Thoracic aorta (tissue), 2 donors: ENCODE results near the gene STING1. TPM values are rescaled to one million over a fixed set of nuclear protein-coding genes. Genes with fewer than 3 reads are reported as not detected.

Experiments used
- ATAC-seq: fragments of 150-250 bp; one replicate; pipeline ENCODE4 v1.8.0; 2017; ENCODE audit warnings: low read depth; ENCODE audit not compliant: insufficient number of reproducible peaks, low FRiP score
- DNase-seq: peaks from one replicate; pipeline ENCODE4 v3.0.0-alpha.2; 2020; ENCODE audit warnings: low spot score
- H3K27ac ChIP-seq, 2 donors: fragments of 200-600 bp; sonication (generic); 1 replicate in 1 of 2; 2 replicates in 1 of 2; pipeline ENCODE4 v1.5.1; 2016; ENCODE audit warnings: mild to moderate bottlenecking in 2 of 2, moderate library complexity in 2 of 2
- H3K27me3 ChIP-seq: fragments of 200-600 bp; sonication (generic); replicated peaks from 2 replicates; pipeline ENCODE4 v1.6.0; 2016; ENCODE audit warnings: mild to moderate bottlenecking; ENCODE audit not compliant: insufficient read depth
- H3K36me3 ChIP-seq: fragments of 200-600 bp; sonication (generic); one replicate; pipeline ENCODE4 v1.5.1; 2016
- H3K4me1 ChIP-seq, 2 donors: fragments of 200-600 bp; sonication (generic); 1 replicate in 1 of 2; 2 replicates in 1 of 2; pipeline versions ENCODE4 v1.5.1 to v1.6.0; 2016; ENCODE audit warnings: low read depth in 2 of 2, mild to moderate bottlenecking in 1 of 2; ENCODE audit not compliant: control insufficient read depth in 1 of 2
- H3K4me3 ChIP-seq: fragments of 200-600 bp; sonication (generic); 2 replicates; pipeline ENCODE4 v1.5.1; 2016; ENCODE audit warnings: mild to moderate bottlenecking
- H3K9me3 ChIP-seq: fragments of 200-600 bp; sonication (generic); 2 replicates; pipeline ENCODE4 v1.5.1; 2016
- CTCF ChIP-seq: fragments of 200-600 bp; sonication (generic); IDR thresholded peaks from one replicate; pipeline ENCODE4 v1.5.1; 2019; ENCODE audit warnings: antibody characterized with exemption
- total RNA-seq, 2 donors: library from RNA; depleted of rRNA; stranded (reverse); fragments of >200 nt; gene quantifications; one replicate each; pipeline versions ENCODE4 v1.1.0 to v1.2.3, GENCODE V29; 2016

Gene STING1
- total RNA-seq, 2 donors from 2014 or later, result 100 to 202 TPM

GRCh38 chr5:139460455-139460854 lies 22.1 kb downstream of the STING1 start:
- H3K27ac ChIP-seq, result no peak overlapping the region
- TF ChIP-seq CTCF, result no peak
- DNase-seq (no peak), ATAC-seq (no peak)
- H3K4me3 ChIP-seq, result no peak overlapping the region
- H3K9me3 ChIP-seq, result no peaks in the 10 kb centered on the region
- no peaks in the 10 kb centered on the region for H3K36me3 ChIP-seq
- H3K4me1 ChIP-seq, result peaks cover 0 to 5% of the 10 kb centered on the region in 2 donors
- no peaks in the 10 kb centered on the region for H3K27me3 ChIP-seq

GRCh38 chr5:139459451-139459934 lies 23.1 kb downstream of the STING1 start:
- Histone ChIP-seq H3K4me3 (no peak overlapping the region), H3K9me3 (no peaks in the 10 kb centered on the region), H3K36me3 (no peaks in the 10 kb centered on the region), H3K4me1 (peaks cover 0 to 5% of the 10 kb centered on the region in 2 donors), H3K27ac (no peak overlapping the region), H3K27me3 (no peaks in the 10 kb centered on the region)
- DNase-seq, result no peak
- ATAC-seq, result no peak
- no peak for TF ChIP-seq CTCF

- DNase-seq (no peak), ATAC-seq (no peak)
- no peaks in the 10 kb centered on the region for H3K36me3 ChIP-seq
- no peaks in the 10 kb centered on the region for H3K9me3 ChIP-seq
- no peak overlapping the region for H3K4me3 ChIP-seq
- no peaks in the 10 kb centered on the region for H3K27me3 ChIP-seq
- H3K27ac ChIP-seq, result peak overlapping the region in 1 of 2 donors; percentile 12
- no peak for TF ChIP-seq CTCF
- H3K4me1 ChIP-seq, result peaks cover 0 to 5% of the 10 kb centered on the region in 2 donors
Measured at GRCh38 chr5:139458580-139459407, 23.8 kb downstream of the STING1 start.

DNA sequence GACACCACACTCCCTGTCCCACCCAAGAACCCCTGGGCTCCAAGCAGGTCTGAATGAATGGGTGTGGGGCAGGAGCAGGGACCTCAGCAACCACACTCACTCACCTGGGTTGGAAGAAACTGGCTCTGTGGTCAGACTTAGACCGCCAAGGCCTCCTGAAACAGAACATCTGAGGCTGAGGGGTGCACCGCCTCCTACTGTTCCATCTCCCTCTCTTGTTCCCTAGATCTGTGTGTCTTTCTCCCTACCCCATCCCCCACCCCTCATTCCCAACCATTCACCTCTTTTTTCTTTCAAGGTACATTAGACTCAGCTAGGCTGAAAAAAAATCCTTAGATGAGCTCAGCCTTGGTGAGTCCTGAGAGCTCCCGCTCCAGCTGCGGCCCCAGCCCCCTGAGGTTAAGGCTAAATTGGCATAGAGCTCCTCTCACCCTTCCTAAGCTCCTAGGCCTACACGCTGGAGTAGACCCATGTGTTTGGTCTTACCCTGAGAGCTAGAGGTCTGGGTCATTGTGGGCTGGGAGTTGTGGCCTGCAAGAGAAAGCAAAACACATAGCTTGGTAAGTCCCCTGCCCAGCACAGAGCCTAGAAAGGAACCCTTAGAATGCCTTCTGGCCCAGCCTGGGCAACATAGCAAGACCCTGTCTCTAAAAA lies 24.8 kb downstream of the STING1 start:
- ATAC-seq, result no peak
- no peak overlapping the region for H3K4me3 ChIP-seq
- no peak for TF ChIP-seq CTCF

GRCh38 chr5:139457241-139457640 lies 25.3 kb downstream of the STING1 start:
- Histone ChIP-seq H3K27ac (no peak overlapping the region), H3K4me3 (no peak overlapping the region), H3K9me3 (no peaks in the 10 kb centered on the region), H3K27me3 (no peaks in the 10 kb centered on the region), H3K4me1 (peaks cover 0 to 5% of the 10 kb centered on the region in 2 donors), H3K36me3 (no peaks in the 10 kb centered on the region)
- no peak for DNase-seq
- ATAC-seq, result no peak
- no peak for TF ChIP-seq CTCF

More for the DNA sequence above, 24.8 kb downstream of the STING1 start:
- Histone ChIP-seq H3K4me1 (peaks cover 0 to 5% of the 10 kb centered on the region in 2 donors), H3K27me3 (no peaks in the 10 kb centered on the region), H3K36me3 (no peaks in the 10 kb centered on the region), H3K9me3 (no peaks in the 10 kb centered on the region), H3K27ac (no peak overlapping the region)
- DNase-seq, result no peak
